ENCODE data around the gene MACROD1.

- TF ChIP-seq YY1 (IDR thresholded peaks at IDR 0.05; ENCODE audit: low read depth, low read length): no peak
- TF ChIP-seq MYC (IDR thresholded peaks at IDR 0.05; ENCODE audit: insufficient read depth, insufficient read length, insufficient replicate concordance, low read length, severe bottlenecking): no peak
Measured at GRCh38 chr11:63970902-63971301, 195.0 kb downstream of the MACROD1 start.

All from GM12878 (cell line).